Effector CD4-positive, alpha-beta T cell (primary cell): Measurements from ENCODE around the gene CCDC78.
A peak's percentile ranks its signal among the peaks of the same experiment; 100 is the strongest.
"Not testable (repeated sequence)": the region's sequence is repeated elsewhere in the genome, so short reads cannot be mapped to it uniquely, and the experiment has no call there.

Experiments used
- DNase-seq: peaks from one replicate; pipeline ENCODE4 v3.0.0-alpha.2; 2020

Gene CCDC78

GRCh38 chr16:692356-693108 is 33.7 kb downstream of the CCDC78 start:
- no peak for DNase-seq

GRCh38 chr16:691242-691641 is 35.0 kb downstream of the CCDC78 start:
- not testable (repeated sequence) for DNase-seq

- DNase-seq = no peak
Observed at GRCh38 chr16:689175-689897, 36.9 kb downstream of the CCDC78 start.

GRCh38 chr16:687499-687898 is 38.7 kb downstream of the CCDC78 start:
- no peak for DNase-seq

GRCh38 chr16:686459-687260 is 39.6 kb downstream of the CCDC78 start:
- no peak for DNase-seq

GRCh38 chr16:685967-686366 is 40.3 kb downstream of the CCDC78 start:
- DNase-seq = no peak

- DNase-seq = no peak
Observed at GRCh38 chr16:684961-685696, 41.1 kb downstream of the CCDC78 start.

- DNase-seq = peak; percentile 94
Observed at GRCh38 chr16:684071-684794, 42.0 kb downstream of the CCDC78 start, which contains the start of gene JMJD8. Gene JMJD8, minus strand, starts transcription at chr16:684334. Its CDS starts 15 bp downstream, at chr16:684319.

GRCh38 chr16:683396-684070 is 42.7 kb downstream of the CCDC78 start:
- no peak for DNase-seq

GRCh38 chr16:682493-683395 is 43.5 kb downstream of the CCDC78 start:
- DNase-seq = no peak

GRCh38 chr16:681746-682427 is 44.4 kb downstream of the CCDC78 start:
- DNase-seq = no peak

GRCh38 chr16:680967-681745 is 45.1 kb downstream of the CCDC78 start:
- DNase-seq = no peak

GRCh38 chr16:680625-680945 is 45.7 kb downstream of the CCDC78 start:
- no peak for DNase-seq

- peak; percentile 84 for DNase-seq
Observed at GRCh38 chr16:679814-680624, 46.2 kb downstream of the CCDC78 start, which contains the start of gene STUB1. Gene STUB1, plus strand, starts transcription at chr16:680410. Its CDS starts 116 bp downstream, at chr16:680526.

GRCh38 chr16:678858-679813 is 47.1 kb downstream of the CCDC78 start:
- DNase-seq = peak; percentile 35

GRCh38 chr16:678209-678857 is 47.9 kb downstream of the CCDC78 start:
- DNase-seq = no peak
